ENCODE measurements around the gene PCYT2.

GRCh38 chr17:81917565-81918332 lies 6.5 kb upstream of the PCYT2 start, which contains the start of gene SIRT7:
- peak; percentile 28 for TF ChIP-seq REST (IDR thresholded peaks at IDR 0.05; ENCODE audit: borderline replicate concordance)
- peak; percentile 88 for TF ChIP-seq REST (CRISPR knock-in tag; IDR thresholded peaks at IDR 0.05; ENCODE audit: low read depth)
- no peak for TF ChIP-seq ZNF239 (CRISPR knock-in tag; IDR thresholded peaks at IDR 0.05)
- peak; percentile 31 for TF ChIP-seq PCBP1 (IDR thresholded peaks at IDR 0.05; ENCODE audit: low read depth, low read length, poor library complexity, severe bottlenecking)
- no peak for TF ChIP-seq ZNF217 (CRISPR knock-in tag; IDR thresholded peaks at IDR 0.05)
- no peak for TF ChIP-seq CTCF (IDR thresholded peaks at IDR 0.05 in 2 of 3, conservative IDR thresholded peaks at IDR 0.05 in 1 of 3; ENCODE audit: insufficient read depth in 2 of 3, low read depth in 1 of 3, low read length in 3 of 3)
- TF ChIP-seq RFX7 (CRISPR knock-in tag; IDR thresholded peaks at IDR 0.05), result no peak
- peak; percentile 44 for TF ChIP-seq SMAD1 (IDR thresholded peaks at IDR 0.05; ENCODE audit: low read depth, low read length, partially characterized antibody)
- no peak for TF ChIP-seq ELK1 (CRISPR knock-in tag; IDR thresholded peaks at IDR 0.05)
- TF ChIP-seq ARID4B (CRISPR knock-in tag; IDR thresholded peaks at IDR 0.05), result 0 out of 2 replicates have a peak, but pooled peaks have one; percentile 66
- no peak for TF ChIP-seq MNT (conservative IDR thresholded peaks at IDR 0.05)
- no peak for TF ChIP-seq NR1H2 (CRISPR knock-in tag; IDR thresholded peaks at IDR 0.05)
- no peak for TF ChIP-seq GTF2F1 (IDR thresholded peaks at IDR 0.05; ENCODE audit: low read depth, low read length)
- peak; percentile 75 for TF ChIP-seq RBFOX2 (IDR thresholded peaks at IDR 0.05; ENCODE audit: low read depth, low read length)
